ENCODE measurements around the gene PACSIN3.
A peak's percentile ranks its signal among the peaks of the same experiment; 100 is the strongest.

Gene PACSIN3

DNA sequence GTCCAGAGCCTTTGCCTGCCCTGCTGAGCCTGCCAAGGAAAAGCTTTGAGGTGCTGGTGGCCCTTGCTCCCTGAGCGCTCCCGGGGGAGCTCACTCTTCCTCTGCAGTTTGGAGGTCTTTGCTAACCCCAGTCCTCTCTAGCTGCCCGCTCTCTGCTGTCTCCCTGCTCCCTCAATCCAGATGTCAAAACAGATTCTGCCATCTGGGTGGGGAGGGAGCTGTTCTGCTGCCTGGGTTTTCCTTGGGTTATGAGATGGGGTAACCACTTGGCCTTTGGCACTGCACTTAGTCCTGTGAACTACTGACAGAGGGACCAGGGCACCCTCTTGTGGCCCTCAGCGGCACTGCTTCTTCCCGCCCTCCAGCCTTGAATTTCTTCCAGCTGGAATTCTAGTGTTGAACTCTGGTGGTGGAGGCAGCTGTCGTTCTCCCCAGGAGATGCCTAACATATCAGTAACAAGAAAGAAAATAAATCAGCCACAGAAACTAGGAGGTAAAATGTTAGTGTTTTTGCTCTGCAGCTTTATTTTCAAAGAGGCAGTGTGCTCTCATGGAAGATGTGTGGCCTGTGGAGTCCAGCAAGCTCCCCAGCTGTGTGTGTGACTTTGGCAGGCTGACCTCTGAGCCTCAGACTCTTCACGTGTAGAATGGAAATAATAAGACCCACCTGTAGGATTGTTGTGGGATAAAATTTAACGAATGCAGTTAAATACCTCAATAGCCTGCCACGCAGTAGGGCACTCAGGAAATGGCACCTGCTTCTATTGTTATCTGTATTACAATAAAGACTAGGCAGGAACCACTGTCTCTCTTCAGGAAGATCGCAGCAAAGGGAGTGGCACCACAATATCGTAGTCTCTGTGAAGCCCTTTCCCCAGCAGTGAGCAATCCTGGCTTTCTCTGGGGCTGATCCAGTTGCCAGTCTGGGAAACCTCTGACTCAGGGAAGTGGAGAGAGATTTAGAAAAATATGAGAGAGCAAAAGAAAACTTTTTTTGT lies 33.0 kb downstream of the PACSIN3 start:
- peak; percentile 96 for DNase-seq (ENCODE audit: low read depth, low spot score)

DNA sequence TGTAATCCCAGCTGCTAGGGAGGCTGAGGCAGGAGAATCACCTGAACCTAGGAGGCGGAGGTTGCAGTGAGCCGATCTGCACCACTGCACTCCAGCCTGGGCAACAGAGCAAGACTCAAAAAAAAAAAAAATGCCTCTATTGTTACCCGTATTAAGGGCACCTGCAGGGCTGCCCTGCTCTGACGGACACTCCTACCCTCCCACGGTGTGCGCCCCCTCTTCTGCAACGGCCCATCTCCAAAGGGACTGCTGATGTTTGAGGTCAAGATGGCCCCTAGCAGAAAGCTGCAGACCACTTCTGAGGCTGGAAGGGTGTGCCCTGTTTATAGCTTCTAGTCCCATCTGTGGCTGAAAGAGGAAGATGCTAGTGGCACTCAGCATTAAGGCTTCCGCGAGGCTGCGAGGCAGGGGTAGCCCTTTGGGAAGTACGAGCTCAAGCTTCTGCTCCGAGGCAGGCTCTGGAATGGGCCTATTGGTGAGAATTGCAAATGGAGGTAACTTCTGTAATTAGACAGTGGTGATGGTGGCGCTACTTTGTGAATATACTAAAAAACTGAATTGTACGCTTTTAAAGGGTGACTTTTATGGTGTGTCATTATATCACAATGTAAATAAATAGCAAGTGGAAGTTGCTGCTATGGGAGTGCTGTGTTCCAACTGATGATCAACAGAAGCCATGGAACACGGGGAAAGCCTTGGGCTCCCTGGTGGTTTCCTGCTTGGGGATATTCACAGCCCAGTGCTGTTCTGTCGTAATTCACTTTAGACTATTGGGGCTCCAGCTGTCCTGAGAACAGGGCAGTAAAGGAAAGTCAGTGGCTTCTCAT lies 33.9 kb downstream of the PACSIN3 start:
- DNase-seq (ENCODE audit: low read depth, low spot score) = no peak

DNA sequence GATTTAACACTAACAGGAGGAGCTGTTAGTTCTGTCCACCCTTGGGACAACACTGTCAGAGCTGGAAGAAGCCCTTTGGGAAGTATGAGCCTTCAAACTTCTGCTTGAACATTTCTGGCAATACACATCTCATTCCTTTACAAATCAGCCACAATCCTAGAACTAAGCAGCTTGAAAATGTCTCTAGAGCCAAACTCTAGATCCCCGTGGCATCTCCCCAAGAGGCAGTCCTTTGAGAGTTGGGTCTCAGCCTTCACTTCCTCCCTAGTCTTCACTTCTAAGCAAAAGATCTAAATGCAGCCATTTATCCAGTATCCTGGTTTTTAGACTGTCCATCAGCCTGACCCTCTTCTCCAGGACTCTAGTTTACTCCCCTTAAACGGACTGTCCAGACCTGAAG lies 36.5 kb downstream of the PACSIN3 start:
- DNase-seq (ENCODE audit: low read depth, low spot score) = no peak

DNA sequence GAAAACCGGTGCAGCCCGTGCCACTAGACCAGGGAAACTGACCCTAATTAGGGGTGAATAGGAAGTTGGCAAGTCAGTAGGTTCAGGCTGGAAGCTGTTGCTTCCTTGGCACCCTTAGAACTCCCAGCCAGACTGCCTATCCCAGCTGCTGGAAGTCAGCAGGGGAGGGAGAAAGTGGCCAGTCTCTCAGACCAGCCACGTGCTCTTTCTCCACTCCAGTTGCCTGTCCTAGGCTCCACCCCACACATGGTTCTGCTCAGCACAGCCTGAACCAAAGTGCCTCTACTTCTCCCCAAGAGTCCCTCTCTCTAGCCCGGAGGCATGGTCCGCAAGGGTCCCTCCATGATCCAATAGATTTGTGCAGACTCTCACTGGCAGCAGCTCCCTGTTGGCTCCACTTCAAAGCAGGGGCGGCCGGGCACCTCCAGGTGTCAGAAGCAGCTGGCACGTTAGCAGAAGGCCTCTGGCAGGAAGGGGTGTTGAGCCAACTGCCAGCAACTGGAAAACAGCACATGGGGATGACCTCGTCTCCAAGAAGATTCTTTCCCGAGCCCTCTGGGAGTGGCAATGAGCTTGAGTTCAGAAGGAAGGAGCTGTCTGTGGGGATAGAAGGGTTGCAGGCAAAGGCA lies 37.2 kb downstream of the PACSIN3 start:
- no peak for DNase-seq (ENCODE audit: low read depth, low spot score)

DNA sequence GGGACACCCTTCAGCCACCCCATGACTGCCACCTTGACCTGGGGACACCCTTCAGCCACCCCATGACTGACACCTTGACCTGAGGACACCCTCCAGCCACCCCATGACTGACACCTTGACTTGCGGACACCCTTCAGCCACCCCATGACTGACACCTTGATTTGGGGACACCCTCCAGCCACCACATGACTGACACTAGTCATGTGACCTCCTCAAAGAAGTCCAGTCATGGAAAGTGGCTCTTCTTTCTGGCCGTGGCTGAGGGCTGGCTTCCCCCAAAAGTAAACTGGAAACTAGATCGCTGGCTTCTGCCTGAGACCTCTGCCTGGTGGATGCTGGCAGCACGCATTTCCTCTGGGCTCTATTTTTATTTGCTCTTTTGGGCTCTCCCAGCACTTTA lies 38.0 kb downstream of the PACSIN3 start:
- no peak for DNase-seq (ENCODE audit: low read depth, low spot score)

DNA sequence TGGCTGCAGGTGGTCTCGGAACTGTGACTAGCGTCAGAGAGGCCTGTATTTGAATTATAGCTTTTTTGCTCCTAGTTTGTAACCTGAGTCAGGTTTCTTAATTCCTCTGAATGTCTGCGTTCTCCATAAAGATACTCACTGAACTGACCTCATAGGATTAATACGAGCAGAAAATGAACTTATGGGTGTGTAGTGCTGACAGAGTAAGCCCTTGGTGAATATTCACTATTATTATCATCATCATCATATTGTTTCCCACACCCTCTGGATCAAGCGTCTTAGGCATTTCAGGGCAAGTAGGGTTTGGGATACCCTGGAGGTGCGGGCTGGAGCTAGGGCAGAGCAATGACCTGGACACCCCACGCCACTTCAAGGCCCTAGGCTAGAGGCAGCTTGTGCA lies 38.6 kb downstream of the PACSIN3 start:
- no peak for DNase-seq (ENCODE audit: low read depth, low spot score)

DNA sequence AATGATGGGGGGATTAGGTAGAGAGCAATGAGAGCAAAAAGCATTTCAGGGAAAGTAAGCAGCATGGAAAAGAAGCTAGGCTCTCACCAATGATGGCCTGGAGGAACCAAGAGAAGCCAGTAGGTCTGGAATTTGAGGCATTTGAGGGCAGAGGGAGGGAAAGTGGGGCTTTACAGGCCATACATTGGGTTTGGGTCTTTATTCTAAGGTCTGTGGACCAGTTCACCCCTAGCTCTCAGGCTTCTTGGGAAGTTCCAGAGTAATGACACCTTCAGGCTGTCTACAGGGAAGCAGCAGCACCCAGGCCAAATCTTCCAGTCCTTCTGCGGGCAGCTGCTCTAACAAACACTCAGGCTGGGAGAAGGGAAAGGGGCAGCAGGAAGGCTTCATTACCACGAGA lies 39.0 kb downstream of the PACSIN3 start:
- no peak for DNase-seq (ENCODE audit: low read depth, low spot score)

DNA sequence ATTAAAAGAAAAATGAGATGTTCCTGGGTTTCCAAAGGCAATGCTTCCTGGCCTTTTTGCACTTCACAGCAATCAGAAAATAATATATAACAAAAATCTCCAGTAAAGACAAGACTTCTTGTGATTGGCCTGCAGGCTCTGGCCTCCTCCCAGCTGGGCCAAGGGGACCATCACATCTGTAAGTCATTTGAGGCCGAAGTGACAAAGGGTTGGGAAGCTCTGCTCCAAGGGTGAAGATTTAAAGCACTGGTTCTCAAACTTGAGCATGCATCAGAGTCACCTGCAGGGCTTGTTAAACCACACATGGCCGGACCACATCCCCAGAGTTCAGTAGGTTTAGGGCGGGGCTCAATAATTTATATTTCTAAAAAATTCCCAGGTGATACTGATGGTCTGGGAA lies 41.7 kb downstream of the PACSIN3 start:
- no peak for DNase-seq (ENCODE audit: low read depth, low spot score)

DNA sequence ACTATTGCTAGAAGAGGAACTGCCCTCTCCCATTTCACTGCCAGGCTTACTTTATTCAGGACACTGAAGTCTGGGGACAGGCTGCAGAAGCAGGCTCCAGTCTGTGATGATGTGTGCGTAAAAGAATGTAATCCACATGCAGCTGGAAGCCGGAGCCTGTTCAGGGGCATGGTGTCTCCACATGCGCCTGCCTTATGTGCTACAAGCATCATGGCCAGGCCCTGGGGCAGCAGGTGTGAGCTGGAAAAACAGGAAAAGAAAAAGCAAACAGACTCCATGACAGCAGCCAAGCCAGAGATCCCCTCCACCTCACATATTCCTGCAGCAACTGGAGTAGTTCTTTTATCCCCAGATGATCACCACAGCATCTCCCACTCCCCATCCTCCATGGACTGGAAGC lies 42.9 kb downstream of the PACSIN3 start:
- DNase-seq (ENCODE audit: low read depth, low spot score) = peak; percentile 69

DNA sequence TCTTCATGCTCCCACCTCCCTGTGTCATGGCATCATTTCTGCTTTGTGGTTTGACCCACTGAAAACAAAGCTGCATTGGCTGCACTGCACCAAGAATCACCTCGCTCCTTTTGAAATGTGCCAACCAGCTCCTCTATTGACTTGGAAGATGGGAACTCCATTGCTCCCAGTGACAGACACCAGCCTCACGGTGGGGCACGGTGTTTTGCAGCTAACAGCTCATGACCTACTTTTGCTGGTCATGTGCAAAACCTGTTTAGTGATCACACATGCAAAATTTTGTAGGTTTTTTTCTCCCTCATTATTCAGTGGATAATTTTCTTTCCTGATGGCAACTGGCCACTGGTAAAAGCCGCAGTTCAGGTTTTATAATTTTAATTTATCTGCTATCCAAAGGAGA lies 46.4 kb downstream of the PACSIN3 start:
- no peak for DNase-seq (ENCODE audit: low read depth, low spot score)

DNA sequence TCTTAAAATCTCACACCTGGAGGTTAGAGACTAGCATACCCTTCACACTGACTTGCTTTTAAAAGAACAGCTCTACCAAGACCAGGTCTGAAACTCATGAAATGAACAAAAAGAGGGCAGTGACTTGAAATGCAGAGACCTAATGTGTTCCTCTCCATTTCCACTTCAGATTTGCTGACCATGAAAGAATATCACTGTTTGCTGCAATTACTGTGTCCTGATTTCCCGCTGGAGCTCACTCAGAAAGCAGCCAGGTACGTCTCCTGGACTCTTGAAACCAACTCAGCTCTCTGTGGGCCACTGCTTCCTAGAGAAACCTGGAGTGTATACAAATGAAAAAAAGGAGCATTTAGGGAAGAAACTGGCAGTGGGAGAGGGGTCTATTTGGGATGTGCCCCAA lies 48.8 kb downstream of the PACSIN3 start:
- DNase-seq (ENCODE audit: low read depth, low spot score) = no peak

DNA sequence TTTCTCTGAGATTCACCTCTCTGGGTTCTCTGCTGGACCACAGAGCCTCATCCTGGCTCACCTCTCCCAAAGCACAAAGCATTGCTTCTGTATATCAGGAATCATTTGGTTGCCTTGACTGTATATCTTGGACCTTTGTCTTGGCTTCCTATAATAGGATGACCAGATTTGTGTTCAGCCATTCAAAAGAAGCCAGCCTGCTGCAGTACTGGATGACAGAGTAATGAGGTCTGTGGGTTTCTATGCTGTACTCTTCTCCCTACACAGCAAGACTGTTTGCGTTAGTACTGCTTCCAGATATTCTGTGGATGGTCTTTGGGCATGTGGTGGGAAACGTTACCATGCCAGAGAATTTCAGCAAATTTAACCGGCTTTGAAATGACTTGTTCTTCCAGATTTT lies 49.3 kb downstream of the PACSIN3 start:
- DNase-seq (ENCODE audit: low read depth, low spot score) = no peak

DNA sequence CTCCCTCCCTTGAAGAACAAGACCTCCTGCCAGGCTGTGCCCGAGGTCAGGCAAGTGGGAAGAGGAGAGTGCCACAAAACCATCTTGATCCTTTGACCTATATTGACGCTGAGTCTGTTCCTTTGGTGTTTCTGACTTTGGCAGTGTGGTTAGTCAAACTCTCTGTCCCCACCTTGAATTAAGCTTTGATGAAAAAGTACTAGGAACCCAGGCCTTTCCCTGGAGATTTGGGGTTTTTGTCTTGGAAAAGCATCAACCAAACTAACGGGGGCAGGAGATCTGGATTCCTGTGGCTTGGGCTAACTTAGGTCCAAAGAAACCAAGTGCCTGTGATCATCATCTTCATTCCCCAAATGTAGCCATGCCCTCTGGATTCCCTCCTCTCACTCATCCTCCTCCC lies 49.9 kb downstream of the PACSIN3 start:
- no peak for DNase-seq (ENCODE audit: low read depth, low spot score)

DNA sequence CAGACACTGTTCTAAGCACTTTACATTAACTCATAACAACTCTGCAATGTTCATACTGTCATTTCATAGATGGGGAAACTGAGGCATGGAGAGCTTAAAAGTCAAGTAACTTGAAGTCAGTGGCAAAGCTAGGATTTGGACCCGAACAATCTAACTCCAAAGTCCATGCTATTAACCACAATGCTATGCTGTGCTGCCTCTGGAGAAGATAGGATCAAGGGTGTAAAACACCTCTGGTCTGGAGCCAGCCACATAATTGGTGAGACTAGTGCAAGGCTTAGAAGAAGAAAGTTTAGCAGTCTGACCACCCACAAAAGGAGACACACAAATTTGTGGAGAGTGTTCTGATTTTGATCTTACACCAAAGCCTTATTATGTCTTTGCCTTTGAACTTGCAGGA lies 53.3 kb downstream of the PACSIN3 start:
- no peak for DNase-seq (ENCODE audit: low read depth, low spot score)

DNA sequence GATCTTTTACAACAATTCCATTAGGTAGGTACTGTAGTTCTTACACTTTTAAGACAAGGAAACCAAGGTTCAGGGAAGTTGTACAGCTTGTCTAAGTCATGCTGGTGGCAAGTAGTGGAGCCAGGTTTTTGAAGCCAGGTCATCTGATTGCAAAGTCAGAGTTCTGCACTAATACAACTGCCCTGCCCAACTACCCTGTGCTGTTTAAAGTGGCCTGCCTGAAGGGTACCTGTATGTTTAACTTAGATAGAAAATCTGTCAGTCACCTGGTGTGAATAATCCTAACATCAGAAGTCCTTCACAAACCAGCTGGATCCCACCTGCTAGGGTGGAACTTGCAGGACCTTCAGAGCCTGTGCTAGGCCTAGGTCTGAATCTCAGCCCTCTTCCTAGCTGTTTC lies 53.7 kb downstream of the PACSIN3 start:
- no peak for DNase-seq (ENCODE audit: low read depth, low spot score)

DNA sequence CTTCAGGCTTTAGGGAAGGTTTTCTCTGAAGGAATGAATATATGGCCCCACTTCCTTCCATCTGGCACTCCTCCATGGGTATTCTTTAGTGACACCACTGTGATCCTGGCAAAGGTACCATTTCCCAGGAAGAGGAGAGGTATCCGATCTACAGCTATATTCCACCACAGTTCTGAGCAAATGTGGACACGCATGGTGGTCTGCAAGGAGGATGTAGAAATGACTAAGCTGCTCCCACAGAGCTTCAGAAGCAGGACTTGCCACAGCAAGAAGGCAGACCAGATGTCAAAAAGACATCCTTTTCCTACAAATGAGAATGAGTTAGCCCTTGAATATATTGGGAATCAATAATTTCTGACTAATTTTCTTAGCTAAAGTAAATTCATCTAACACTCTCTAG lies 55.1 kb downstream of the PACSIN3 start:
- DNase-seq (ENCODE audit: low read depth, low spot score) = no peak

DNA sequence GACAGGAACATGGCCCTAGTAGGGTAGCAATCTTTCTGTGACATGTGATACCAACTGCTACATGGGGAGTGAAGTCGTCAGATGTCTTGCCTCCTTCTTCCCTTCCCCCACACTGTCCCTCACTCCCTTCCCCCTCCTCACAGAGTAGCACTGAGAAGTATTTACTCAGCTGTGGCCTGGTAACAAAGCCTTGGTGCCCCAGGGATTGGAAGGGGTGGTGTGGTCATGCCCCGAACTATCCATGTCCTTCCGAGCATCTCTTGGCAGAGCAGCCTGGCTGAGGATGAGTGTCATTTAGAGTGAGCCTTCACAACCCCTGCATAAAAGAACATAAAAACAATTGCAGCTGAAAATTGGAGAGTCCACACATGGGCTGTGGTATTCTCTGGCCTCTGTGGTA lies 55.7 kb downstream of the PACSIN3 start:
- no peak for DNase-seq (ENCODE audit: low read depth, low spot score)

Data from brain pericyte (primary cell).